H9 (cell line): ENCODE results near the gene TRH. TPM values are rescaled to one million over a fixed set of nuclear protein-coding genes. Genes with fewer than 3 reads are reported as not detected.

Experiments
- DNase-seq: peaks from one replicate; pipeline ENCODE4 v3.0.0-alpha.2; 2017
- H2AFZ ChIP-seq: one replicate; pipeline ENCODE4 v1.6.1; 2013; ENCODE audit warnings: mild to moderate bottlenecking, low read length, control low read depth, moderate library complexity
- H2AK5ac ChIP-seq: 2 replicates; pipeline ENCODE4 v1.6.1; 2013; ENCODE audit warnings: low read length, control low read depth, mixed read lengths; ENCODE audit not compliant: insufficient read length
- H2BK120ac ChIP-seq: one replicate; pipeline ENCODE4 v1.6.1; 2013; ENCODE audit warnings: low read depth, mild to moderate bottlenecking, low read length, control low read depth, inconsistent platforms; ENCODE audit not compliant: poor library complexity, severe bottlenecking
- H2BK12ac ChIP-seq: 2 replicates; pipeline ENCODE4 v1.6.1; 2013; ENCODE audit warnings: low read length, control low read depth, mixed read lengths, low read depth; ENCODE audit not compliant: insufficient read length
- H2BK15ac ChIP-seq: 2 replicates; pipeline ENCODE4 v1.6.1; 2013; ENCODE audit warnings: low read depth, low read length, control low read depth
- H2BK20ac ChIP-seq: one replicate; pipeline ENCODE4 v1.6.1; 2013; ENCODE audit warnings: low read depth, mild to moderate bottlenecking, low read length, control low read depth, inconsistent platforms; ENCODE audit not compliant: poor library complexity, severe bottlenecking
- H2BK5ac ChIP-seq: 2 replicates; pipeline ENCODE4 v1.6.1; 2013; ENCODE audit warnings: low read length, control low read depth, mixed read lengths; ENCODE audit not compliant: insufficient read length
- H3K14ac ChIP-seq: 2 replicates; pipeline ENCODE4 v1.6.1; 2013; ENCODE audit warnings: low read length, control low read depth; ENCODE audit not compliant: insufficient read depth
- H3K18ac ChIP-seq: 2 replicates; pipeline ENCODE4 v1.6.1; 2013; ENCODE audit warnings: low read depth, mild to moderate bottlenecking, mixed read lengths, low read length, control low read depth; ENCODE audit not compliant: insufficient read length
- H3K23ac ChIP-seq: 2 replicates; pipeline ENCODE4 v1.6.1; 2013; ENCODE audit warnings: low read length, control low read depth, mixed read lengths, low read depth; ENCODE audit not compliant: insufficient read length
- H3K23me2 ChIP-seq: 2 replicates; pipeline ENCODE4 v1.6.1; 2013; ENCODE audit warnings: low read depth, mild to moderate bottlenecking, mixed read lengths, low read length, control low read depth; ENCODE audit not compliant: insufficient read length, poor library complexity, severe bottlenecking
- H3K27ac ChIP-seq: 2 replicates; pipeline ENCODE4 v1.5.1; 2013; ENCODE audit warnings: low read length, control low read depth, mixed read lengths, low read depth; ENCODE audit not compliant: insufficient read length
- H3K27me3 ChIP-seq: 2 replicates; pipeline ENCODE4 v1.6.1; 2013; ENCODE audit warnings: low read length, control low read depth, inconsistent platforms; ENCODE audit not compliant: insufficient read depth
- H3K4ac ChIP-seq: 2 replicates; pipeline ENCODE4 v1.6.1; 2013; ENCODE audit warnings: low read depth, mild to moderate bottlenecking, control low read depth, inconsistent platforms, low read length, moderate library complexity
- H3K4me1 ChIP-seq: 2 replicates; pipeline ENCODE4 v1.6.1; 2013; ENCODE audit warnings: low read length, control low read depth, inconsistent platforms; ENCODE audit not compliant: insufficient read depth
- H3K4me2 ChIP-seq: 2 replicates; pipeline ENCODE4 v1.6.1; 2013; ENCODE audit warnings: low read length, control low read depth, mixed read lengths; ENCODE audit not compliant: insufficient read length, insufficient read depth
- H3K56ac ChIP-seq: 2 replicates; pipeline ENCODE4 v1.6.1; 2013; ENCODE audit warnings: low read depth, mild to moderate bottlenecking, mixed read lengths, low read length, control low read depth; ENCODE audit not compliant: insufficient read length
- H3K79me1 ChIP-seq: 2 replicates; pipeline ENCODE4 v1.6.1; 2013; ENCODE audit warnings: low read depth, mild to moderate bottlenecking, moderate library complexity, low read length, control low read depth, inconsistent platforms; ENCODE audit not compliant: insufficient read depth, poor library complexity, severe bottlenecking
- H3K79me2 ChIP-seq: 2 replicates; pipeline ENCODE4 v1.6.1; 2013; ENCODE audit warnings: low read length, control low read depth, inconsistent platforms; ENCODE audit not compliant: insufficient read depth
- H3K9ac ChIP-seq: 2 replicates; pipeline ENCODE4 v1.6.1; 2013; ENCODE audit warnings: low read length, control low read depth, mixed read lengths; ENCODE audit not compliant: insufficient read length; ENCODE audit errors: extremely low read depth
- H3K9me3 ChIP-seq: one replicate; pipeline ENCODE4 v1.6.1; 2013; ENCODE audit warnings: low read depth, low read length, inconsistent platforms; ENCODE audit not compliant: control insufficient read depth
- H3T11ph ChIP-seq: one replicate; pipeline ENCODE4 v1.6.1; 2013; ENCODE audit warnings: mild to moderate bottlenecking, low read length, control low read depth, inconsistent platforms
- H4K20me1 ChIP-seq: one replicate; pipeline ENCODE4 v1.6.1; 2013; ENCODE audit not compliant: control insufficient read depth, insufficient read length, insufficient read depth
- H4K5ac ChIP-seq: 2 replicates; pipeline ENCODE4 v1.6.1; 2013; ENCODE audit warnings: low read depth, mild to moderate bottlenecking, mixed read lengths, low read length, control low read depth; ENCODE audit not compliant: insufficient read length
- H4K8ac ChIP-seq: replicated peaks from 2 replicates; pipeline ENCODE4 v1.6.1; 2013; ENCODE audit warnings: low read length, control low read depth, mixed read lengths, low read depth; ENCODE audit not compliant: insufficient read length
- H4K91ac ChIP-seq: 2 replicates; pipeline ENCODE4 v1.6.1; 2013; ENCODE audit warnings: low read depth, mild to moderate bottlenecking, moderate library complexity, mixed read lengths, low read length, control low read depth; ENCODE audit not compliant: insufficient read length
- H3K27ac Mint-ChIP-seq, 3 experiments: 2 replicates in 2 of 3; 3 replicates in 1 of 3; pipeline ENCODE4 v1.8.0; 2020 to 2021; ENCODE audit warnings: mixed read lengths in 3 of 3, mild to moderate bottlenecking in 1 of 3, moderate library complexity in 1 of 3
- H3K27me3 Mint-ChIP-seq: 2 replicates; pipeline ENCODE4 v1.8.0; 2021; ENCODE audit warnings: low read depth, mild to moderate bottlenecking, moderate library complexity, mixed read lengths
- H3K36me3 Mint-ChIP-seq, 3 experiments: 2 replicates in 2 of 3; 3 replicates in 1 of 3; pipeline ENCODE4 v1.8.0; 2020 to 2021; ENCODE audit warnings: low read depth in 3 of 3, mixed read lengths in 3 of 3; ENCODE audit not compliant: insufficient read depth in 1 of 3
- H3K4me1 Mint-ChIP-seq, 2 experiments: 2 replicates each; pipeline ENCODE4 v1.8.0; 2020; ENCODE audit warnings: mixed read lengths in 2 of 2
- H3K4me3 Mint-ChIP-seq, 2 experiments: 2 replicates in 1 of 2; 3 replicates in 1 of 2; pipeline ENCODE4 v1.8.0; 2020 to 2021; ENCODE audit warnings: mild to moderate bottlenecking in 2 of 2, mixed read lengths in 2 of 2, moderate library complexity in 1 of 2
- H3K9me3 Mint-ChIP-seq, 2 experiments: 2 replicates in 1 of 2; 3 replicates in 1 of 2; pipeline ENCODE4 v1.8.0; 2020; ENCODE audit warnings: mild to moderate bottlenecking in 2 of 2, mixed read lengths in 2 of 2, moderate library complexity in 1 of 2
- WGBS: extraction: QIAGEN DNeasy Blood & Tissue Kit; methylation state at CpG from one replicate; pipeline ENCODE4 v1.1.7; 2013; ENCODE audit warnings: missing lambda C conversion rate, low lambda C conversion rate, mixed read lengths; ENCODE audit not compliant: insufficient read length; ENCODE audit errors: extremely low coverage; 5-methylcytosine and 5-hydroxymethylcytosine counted together
- total RNA-seq: library from RNA; stranded (reverse); gene quantifications from 2 replicates; pipeline ENCODE4 v1.2.1, GENCODE V29; 2021
- TF ChIP-seq, protein P1 (sequence below): fragments of 200-600 bp; sonication (generic); conservative IDR thresholded peaks from 3 replicates; pipeline ENCODE4 v1.8.0; 2021; ENCODE audit warnings: antibody characterized with exemption, mild to moderate bottlenecking

Gene TRH
- total RNA-seq, 1 experiment from 2014 or later: not detected

- Histone ChIP-seq H2BK15ac (no peak overlapping the region), H3K4me2 (no peak overlapping the region), H4K20me1 (no peaks in the 10 kb centered on the region), H3K18ac (no peak overlapping the region), H3K27ac (no peak overlapping the region), H3K23me2 (no peaks in the 10 kb centered on the region), H2BK12ac (no peak overlapping the region), H4K5ac (no peak overlapping the region), H3T11ph (no peak overlapping the region), H3K9ac (no peak overlapping the region), H3K23ac (no peak overlapping the region), H3K14ac (no peak overlapping the region), H3K4ac (no peak overlapping the region), H2AK5ac (no peak overlapping the region), H3K9me3 (no peaks in the 10 kb centered on the region), H2BK5ac (no peak overlapping the region), H3K79me1 (no peaks in the 10 kb centered on the region), H2AFZ (no peak overlapping the region), H3K4me1 (no peaks in the 10 kb centered on the region), H3K27me3 (no peaks in the 10 kb centered on the region), H3K79me2 (no peaks in the 10 kb centered on the region), H4K8ac (no peak overlapping the region), H2BK120ac (no peak overlapping the region), H4K91ac (no peak overlapping the region), H3K56ac (no peak overlapping the region), H2BK20ac (no peak overlapping the region)
- WGBS: no CpG with 5 or more reads among the region's 7 CpGs
- Mint-ChIP-seq H3K27ac (no peak overlapping the region), H3K9me3 (peaks cover 2 to 3% of the 10 kb centered on the region in 2 experiments; a peak in 2 of 5 replicates), H3K36me3 (peaks cover 0 to 2% (median 0%) of the 10 kb centered on the region in 3 experiments; a peak in 1 of 7 replicates), H3K4me3 (no peak overlapping the region), H3K27me3 (peaks cover 43% of the 10 kb centered on the region), H3K4me1 (peaks cover 3 to 6% of the 10 kb centered on the region in 2 experiments)
- TF ChIP-seq, protein P1, sequence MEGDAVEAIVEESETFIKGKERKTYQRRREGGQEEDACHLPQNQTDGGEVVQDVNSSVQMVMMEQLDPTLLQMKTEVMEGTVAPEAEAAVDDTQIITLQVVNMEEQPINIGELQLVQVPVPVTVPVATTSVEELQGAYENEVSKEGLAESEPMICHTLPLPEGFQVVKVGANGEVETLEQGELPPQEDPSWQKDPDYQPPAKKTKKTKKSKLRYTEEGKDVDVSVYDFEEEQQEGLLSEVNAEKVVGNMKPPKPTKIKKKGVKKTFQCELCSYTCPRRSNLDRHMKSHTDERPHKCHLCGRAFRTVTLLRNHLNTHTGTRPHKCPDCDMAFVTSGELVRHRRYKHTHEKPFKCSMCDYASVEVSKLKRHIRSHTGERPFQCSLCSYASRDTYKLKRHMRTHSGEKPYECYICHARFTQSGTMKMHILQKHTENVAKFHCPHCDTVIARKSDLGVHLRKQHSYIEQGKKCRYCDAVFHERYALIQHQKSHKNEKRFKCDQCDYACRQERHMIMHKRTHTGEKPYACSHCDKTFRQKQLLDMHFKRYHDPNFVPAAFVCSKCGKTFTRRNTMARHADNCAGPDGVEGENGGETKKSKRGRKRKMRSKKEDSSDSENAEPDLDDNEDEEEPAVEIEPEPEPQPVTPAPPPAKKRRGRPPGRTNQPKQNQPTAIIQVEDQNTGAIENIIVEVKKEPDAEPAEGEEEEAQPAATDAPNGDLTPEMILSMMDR: no peak
- no peak for DNase-seq
Observed at GRCh38 chr3:129944709-129945108, 29.8 kb upstream of the TRH start.
